GM21423 (cell line): ENCODE data around the gene C6orf163.

Experiments
- ATAC-seq: cut with Tn5 transposase; IDR thresholded peaks from one replicate; pipeline ENCODE4 v1.9.1; 2021; ENCODE audit warnings: mild to moderate bottlenecking, moderate library complexity; ENCODE audit not compliant: unreplicated experiment

Gene C6orf163

DNA sequence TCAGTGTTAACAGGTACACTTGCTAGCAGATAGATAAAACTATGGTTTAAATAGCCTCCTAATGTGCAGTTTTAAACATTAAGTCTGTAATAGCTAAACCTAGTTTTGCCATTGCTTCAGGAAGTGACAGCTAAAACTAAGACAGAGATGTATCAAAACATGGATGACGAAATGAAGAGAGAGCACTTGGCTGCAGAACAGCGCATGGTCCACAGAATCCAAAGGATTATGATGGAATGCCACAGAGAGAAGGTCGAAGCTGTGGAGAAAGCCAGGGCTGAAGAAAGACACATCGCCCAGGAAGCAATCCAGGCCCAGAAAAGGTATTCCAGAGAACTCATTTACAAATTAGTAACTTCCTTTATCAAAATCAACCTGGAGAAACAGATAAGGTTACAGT, 11.6 kb downstream of the C6orf163 start:
- no peak for ATAC-seq

DNA sequence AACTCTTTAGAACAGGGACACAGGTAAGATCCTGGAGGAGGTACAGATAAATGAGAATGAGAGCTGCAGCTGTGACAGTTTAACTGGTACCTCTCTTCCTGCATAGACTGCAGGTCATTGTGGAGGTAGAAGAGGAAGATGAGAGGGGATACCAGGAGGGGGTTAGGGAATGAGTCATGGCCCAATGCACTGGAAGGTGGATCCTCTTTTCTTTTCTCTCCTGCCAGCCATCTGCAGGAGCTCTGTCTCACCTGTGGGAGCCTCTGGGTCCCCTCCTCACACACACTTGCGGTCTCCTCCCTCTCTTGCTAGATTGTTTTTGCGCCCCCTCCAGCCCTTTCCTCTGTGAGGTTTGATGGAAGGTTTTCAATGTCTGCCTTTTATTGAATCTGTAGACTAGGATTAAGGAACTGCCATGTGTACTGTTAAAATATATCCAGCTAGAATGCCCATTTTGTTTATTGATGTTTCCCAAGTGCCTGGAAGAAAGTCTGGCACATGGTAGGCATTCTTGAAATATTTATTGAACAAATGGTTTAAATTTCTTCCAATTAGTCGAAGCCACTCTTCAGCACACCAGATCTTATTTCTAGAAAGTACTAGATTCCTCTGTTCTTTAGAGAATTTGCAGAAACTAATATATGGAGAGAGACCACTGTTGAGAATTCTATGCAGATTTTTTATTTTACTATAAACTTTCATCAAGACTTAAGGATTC, 13.0 kb downstream of the C6orf163 start:
- ATAC-seq, result no peak

DNA sequence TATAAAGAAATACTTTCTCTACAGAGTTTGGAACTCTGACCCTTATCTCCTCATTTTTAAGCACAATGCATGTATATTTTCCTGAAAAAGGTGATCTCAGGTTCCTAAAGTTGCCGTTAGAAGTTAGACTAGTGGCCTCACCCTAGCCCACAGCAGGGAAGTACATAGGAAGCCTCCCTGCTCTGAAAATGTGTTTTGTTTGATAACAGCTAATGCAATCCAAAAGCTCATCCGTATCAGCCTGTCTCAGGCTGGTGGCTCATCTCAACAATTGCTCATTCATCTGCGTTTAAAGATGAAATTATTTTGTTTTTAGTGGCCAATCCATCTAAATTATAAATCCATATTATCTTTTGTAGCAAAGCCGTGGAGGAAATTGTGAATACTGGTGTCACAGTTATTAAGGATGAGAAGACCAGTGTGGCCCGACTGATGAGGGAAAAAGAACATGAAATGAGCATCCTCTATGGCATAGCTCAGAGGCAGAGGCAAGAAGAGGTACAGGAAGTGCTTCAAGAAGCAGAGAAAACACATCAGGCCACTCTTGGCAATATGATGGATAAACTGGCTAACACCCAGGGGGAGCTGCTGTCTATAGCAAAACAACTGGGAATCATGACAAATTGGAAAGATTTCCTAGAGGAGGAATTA, 20.1 kb downstream of the C6orf163 start:
- ATAC-seq, result no peak

DNA sequence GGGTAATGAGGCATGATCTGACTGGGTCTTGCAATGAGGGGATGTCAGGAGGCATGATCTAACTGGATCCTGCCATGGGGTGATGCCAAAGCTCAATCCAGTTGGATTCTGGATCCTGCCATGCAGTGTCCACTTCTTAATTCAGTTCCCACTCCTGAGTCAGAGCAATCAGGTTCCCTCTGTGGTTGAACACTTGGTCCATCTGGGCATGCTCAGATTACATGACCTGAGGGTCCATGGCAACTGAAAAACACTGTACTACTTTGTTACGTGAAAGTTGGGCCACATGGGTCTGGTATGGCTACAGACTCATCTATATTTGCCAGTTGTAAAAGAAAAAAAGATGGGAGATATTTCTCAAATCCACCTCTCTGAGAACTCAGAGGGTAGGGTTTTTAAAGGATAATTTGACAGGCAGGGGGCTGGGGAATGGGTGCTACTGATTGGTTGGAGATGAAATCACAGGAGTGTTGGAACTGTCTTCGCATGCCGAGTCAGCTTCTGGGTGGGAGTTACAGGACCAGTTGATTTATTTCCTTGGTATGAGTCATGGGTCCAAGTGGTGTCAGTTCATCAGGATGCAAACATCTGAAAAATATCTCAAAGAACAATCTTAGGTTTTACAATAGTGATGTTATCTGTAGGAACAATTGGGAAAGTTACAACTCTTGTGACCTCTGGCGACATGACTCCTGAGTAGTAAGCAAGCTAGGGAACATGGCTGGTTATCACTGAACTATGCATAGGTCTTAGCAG, 21.6 kb downstream of the C6orf163 start:
- no peak for ATAC-seq

DNA sequence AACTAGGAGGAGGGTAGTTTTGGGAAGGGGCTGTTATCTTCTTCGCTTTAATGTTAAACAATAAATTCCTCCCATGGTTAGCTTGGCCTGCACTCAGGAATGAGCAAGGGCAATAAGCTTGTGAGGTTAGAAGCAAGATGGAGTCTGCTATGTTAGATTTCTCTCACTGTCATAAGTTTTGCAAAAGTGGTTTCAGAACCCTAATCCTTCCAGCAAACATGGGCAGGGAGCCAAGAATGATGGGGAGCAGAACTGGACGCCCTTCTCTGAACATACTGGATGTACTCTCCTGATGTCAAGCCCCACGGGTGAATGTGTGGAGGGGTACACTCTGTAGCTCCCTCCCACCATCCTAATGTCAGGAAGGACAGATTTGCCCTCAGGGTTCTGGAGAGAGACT, 22.3 kb downstream of the C6orf163 start:
- no peak for ATAC-seq

DNA sequence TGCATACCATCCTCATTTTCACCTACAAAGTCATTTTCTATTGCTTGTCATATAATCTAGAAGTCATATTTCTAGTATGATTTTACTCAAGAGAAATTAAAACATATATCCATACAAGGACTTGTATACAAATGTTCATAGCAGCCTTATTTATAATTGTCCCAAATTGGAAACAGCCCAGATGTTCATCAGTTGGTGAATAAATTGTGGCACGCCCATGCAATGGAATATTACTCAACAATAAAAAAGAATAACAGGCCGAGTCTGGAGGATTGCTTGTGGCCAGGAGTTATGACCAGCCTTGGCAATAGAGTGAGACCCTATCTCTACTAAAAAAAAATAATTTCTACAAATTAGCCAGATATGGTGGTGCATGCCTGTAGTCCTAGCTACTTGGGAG, 28.8 kb downstream of the C6orf163 start:
- ATAC-seq, result no peak

DNA sequence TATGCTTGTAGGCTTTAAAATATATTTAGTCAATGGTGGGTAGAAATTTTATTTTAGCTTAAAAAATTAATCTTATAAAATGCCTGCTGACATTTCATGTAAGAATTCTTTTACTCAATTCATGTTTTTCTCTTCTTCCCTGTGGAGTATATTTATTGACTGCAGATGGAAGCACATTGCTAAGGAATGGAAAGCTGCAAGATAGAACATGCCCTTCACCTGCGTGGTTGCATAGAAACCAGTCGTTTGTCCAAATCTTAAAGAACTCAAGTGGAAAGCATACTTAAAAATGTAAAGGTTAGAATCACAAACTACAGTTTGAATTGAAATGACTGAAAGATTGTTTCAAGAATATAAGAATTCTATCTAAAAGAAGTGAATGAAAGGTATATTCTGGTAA, 30.7 kb downstream of the C6orf163 start:
- ATAC-seq, result no peak

DNA sequence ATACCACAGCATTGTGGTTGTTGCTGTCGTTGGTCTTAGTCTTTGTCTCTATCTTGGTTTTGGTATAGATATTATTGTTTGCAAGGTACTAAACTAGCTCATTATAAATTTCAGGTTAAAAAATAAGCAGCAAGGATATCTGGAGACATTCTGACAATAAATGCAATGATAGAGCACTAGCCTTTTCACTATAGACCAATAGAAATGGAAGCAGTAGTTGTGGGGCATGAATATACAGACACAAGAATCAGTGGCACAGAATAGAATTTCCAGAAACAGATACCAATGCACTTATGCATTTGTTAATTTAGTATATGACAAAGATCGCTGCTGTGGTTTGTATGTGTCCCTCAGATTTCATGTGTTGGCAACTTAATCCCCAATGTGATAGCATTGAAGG, 32.0 kb downstream of the C6orf163 start:
- no peak for ATAC-seq

DNA sequence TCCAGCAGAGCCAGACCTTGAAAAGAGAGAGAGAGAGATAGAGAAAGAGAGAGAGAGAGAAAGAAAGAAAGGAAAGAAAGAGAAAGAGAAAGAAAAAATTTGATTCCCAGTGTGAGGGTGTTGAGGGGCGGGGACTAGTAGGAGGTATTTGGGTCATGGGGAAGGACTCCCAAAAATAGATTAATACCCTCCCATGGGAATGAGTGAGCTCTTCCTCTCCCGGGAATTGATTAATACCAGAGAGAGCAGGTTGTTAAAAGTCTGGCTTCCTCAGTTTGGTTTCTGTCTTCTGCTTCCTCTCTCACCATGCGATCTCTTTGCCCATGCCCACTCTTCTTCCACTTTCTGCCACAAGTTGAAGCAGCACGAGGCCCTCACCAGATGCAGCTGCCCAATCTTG, 34.3 kb downstream of the C6orf163 start:
- peak; percentile 57 for ATAC-seq

DNA sequence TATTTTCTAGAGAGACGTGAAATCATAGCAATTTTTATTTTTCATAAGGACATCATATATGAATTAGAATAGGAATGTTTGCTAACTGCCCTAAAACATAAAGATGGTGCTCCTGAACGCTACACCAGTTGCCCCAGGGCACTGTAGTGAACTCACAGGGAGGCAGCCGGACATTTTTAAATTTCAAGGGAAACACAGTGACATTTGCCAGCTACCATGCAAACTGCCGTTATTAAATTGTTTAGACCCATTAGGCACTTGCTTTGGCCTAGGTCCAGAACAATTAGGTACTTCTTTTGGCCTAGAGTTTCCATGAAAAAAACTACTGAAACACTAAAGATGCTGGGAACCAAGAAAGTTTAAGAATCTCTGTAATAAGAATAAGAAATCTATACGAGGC, 38.2 kb downstream of the C6orf163 start:
- ATAC-seq, result no peak

DNA sequence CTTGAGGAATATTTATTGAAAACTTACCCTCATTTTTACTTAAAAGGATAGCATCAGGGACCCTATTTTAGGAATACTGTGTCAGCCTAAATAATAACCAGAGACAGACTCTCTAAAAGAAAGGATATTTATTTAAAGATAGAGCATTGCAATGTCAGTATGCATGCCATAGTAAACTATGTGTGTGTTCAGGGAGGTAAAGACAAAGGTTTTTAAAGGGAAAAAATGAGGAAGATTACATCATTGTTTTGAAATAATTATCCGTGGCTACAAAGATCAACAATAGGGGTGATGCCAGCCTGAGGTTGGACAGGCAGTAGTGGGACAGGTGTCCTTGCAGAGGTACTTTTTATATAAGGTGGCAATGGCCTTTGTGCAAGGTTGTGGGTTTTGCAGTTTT, 39.4 kb downstream of the C6orf163 start:
- ATAC-seq, result no peak

DNA sequence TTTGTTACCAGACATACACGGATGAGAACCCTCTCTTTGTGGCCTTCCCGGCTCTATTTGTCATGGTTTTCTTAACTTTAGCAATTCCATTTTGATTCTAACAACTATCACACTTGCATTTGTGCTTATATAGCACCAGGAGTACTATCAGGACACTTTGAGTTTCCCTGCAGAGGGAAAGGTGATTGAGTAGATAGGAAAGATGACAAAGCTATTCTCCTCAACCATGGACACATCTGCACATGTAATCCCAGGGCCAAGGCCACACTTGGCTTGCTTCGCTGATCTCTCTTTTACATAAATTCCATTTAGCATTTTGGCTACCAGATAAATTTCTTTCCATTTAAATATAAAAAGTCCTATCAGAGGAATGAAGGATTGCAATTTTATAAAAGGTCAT, 39.8 kb downstream of the C6orf163 start:
- ATAC-seq, result no peak

DNA sequence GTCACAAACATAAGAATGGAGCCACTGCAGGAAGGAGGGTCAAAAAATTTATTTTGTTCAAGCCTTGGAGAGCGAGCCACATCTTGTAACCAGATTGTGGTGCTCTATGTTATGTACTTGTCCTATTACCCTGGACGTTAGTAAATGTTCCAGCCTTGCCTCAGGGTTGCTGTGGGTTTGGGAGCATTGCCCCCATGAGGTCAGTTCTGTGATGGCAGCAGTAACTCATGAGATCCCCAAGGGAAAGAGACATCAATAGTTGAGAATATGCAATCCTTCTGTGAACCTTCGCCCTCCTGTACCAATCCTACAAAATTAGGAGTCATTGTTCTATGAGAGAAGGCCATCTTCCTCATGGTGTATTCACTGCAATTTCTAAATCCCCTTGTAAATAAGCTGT, 46.7 kb downstream of the C6orf163 start:
- no peak for ATAC-seq

DNA sequence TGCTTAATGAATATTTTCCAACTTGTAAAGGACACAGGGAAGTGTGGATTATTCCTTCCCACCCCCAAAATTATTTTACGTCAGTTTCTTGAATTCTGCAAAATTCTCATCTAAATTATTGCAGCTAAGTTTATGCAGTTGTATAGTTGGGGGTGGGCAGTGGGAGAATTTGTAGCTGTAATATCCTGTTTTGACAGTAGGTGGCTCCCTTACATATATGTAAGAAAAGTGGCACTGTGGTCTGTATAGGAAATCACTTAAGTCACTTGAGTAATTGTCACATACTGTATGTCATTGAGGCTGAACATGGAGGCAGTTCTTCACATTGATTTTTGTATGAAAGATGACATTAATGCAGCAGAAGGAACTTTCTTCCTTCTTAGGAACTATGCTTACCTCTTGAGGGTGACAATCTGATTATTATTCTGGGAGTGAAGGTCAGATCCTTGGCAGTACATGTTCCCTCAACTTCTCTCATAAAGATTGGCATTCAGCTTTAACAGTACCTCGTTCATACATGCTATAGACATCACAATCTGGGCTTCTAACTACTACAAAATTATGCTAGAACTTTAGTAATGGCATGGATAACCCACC, 48.5 kb downstream of the C6orf163 start:
- peak; percentile 62 for ATAC-seq

DNA sequence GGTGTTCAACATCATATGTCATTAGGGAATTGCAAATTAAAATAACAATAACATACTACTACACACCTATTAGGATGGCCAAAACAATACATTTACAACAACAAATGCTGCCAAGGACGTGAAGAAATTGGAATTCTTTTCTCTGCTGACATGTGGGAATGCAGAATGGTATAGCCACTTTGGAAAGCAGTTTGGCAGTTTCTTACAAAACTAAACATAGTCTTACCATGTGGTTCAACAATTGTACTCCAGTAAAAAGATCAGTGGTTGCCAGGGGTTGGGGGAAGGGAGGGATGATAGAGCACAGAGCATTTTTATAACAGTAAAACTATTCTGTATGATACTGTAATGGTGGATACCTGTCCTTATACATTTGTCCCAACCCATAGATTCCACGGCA, 50.8 kb downstream of the C6orf163 start:
- no peak for ATAC-seq

DNA sequence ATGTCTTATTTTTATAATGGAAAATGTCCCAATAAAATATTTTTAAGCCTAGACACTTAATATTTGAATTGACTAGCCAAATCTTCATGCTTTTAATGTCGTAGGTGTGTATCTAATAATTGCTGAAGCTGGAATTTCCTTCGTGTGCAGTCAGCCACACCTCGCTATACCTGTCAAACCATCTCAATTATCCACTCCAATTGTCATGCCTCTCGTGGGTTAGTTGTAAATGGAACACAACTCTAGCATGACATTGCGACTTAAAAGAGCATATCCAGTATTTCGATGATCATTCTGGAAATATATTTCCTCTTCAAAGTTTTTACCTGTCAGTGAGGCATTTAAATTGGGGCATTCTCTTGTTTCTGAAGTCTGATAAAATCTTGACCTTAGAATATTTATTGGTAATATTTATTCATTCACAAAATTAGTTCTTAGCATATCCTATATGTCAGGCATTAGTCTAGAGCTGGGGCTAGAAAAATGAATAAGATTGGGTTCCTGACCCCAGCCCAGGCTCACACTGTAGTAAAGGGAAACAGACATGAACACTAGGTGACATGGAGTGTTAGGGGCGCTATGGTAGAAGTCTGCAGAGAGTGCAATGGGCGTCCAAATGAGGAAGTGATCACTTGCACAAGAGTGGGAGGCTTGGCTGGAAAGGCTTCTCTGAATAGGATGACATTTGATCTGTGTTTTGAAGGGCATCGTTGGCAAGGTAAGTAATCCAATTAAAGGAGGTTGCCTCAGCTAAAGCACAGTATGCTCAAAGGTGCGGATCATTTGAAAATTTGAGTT, 52.2 kb downstream of the C6orf163 start:
- peak; percentile 62 for ATAC-seq

DNA sequence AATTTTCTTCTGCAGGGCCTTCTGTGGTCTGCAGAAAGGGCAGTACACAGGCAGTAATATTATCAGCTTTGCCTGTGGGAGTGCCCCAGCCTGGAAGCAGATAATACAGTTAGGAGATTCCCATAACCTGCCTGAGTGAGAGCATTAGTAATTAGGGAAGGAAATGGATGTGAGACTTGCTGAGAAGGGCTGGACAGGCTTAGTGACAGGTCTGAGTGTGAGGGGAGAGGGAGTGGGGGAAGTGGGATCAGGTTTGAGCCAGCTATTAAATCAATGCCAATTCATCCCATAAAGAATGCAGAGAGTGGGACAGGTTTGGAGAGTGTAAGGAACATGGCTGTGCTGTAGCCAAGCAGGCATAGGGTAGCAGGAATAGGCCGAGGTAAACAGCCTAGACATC, 53.0 kb downstream of the C6orf163 start:
- ATAC-seq, result no peak

DNA sequence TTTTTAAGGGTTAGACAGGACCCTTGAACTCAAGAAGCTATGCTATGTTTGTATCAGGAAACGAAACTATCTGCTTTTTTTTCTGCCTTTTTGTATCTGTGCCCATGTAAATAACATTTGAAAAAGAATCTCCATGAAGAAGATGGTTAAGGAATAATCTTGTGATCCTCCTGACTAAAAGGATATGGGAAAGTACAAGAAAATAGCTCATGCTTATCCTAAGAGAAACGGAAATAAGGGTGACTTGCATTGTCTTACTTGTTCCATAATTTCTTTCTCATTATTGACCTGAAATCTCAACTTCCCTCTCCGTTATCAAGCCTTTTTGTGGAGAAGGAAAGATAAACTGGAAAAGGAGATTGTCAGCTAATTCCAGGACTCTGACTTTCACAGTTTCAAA, 57.2 kb downstream of the C6orf163 start:
- ATAC-seq, result no peak

DNA sequence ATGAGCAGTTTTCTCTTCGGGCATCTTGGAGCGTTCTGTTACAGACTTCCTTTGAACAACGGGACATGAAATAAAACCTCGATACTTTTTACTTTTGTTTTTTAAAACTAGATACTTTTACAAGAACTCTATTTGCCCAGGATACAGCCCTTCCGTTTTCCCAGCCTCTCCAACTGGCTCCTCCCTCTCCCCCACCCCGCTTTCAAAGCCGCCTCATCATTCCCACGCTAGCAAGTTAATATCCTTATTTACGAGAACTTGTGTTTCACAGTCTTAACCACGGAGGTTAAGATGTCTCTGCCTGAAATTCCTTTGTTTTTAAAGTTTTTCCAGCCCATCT, 62.9 kb downstream of the C6orf163 start:
- peak; percentile 12 for ATAC-seq

DNA sequence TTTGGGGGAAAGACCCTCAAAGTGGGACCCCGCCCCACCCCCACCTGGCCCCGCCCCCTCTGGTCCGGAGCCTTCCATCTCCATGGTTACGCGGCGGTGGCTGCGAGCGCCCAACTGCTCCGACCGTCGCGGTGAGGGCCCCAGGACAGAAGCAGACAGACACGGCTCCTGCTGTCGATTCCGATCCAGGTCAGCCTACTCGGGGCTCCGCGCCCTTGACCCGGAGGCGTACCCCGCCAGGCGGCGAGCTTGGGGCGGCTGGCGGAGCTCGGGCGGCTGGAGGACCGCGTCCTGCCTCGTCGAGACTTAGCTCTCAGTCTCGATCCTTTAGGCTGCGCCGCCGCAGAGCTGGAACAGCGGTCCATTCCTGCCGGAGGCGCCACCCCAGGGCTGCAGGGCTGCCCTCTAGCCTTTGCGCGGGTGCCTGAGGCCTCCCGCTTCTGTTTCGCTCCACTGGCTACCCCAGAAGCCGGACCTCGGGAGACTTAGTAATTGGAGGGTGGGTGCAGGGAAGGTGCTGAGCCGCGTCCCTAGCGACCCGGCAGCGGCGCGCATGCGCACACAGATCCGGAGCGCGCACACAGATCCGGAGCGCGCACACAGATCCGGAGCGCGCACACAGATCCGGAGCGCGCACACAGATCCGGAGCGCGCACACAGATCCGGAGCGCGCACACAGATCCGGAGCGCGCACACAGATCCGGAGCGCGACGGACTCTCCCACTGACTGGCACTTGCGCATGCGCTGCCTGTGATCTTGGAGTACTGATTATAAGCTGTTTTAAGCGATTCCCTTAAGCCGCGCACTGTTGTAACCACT, 63.5 kb downstream of the C6orf163 start, which contains the start of gene CFAP206:
CFAP206 (plus strand) TSS at position 72 of the 820 bp plus-strand sequence. CDS start 1,868 bp downstream, outside the sequence.
- ATAC-seq, result peak; percentile 79
